ENCODE measurements around the gene ISL2.
A peak's percentile ranks its signal among the peaks of the same experiment; 100 is the strongest.

Gene ISL2

DNA sequence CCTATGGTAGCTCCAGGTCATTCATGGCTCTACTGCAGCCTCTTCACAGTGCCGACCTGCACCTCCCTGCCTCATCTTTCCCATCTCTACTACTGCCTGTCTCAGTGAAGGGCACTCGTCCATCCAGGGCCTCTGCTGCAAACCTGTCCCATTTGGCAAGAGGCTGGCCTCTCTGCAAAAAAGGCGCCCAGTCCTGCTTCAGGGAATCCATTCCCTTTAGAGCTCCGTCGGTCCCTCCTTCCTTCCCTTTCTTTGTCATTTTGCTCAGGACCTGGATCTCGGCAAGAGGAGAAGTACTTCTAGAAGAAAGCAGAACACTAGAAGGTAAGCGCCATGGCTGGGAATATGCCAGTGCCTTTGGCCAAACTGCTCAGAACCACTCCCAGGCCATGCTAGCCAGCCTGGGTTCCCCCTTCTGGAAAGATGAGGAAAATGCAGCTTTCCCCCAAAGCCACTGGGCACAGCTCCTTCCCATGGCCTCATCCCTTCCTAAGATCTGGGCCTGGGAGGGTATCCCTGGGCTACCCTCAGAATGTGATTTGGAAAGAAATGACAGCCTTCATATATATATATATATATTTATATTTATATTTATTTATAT lies 6.4 kb upstream of the ISL2 start:
- Histone ChIP-seq H3K79me1 (replicated peaks; ENCODE audit: low read length, poor library complexity, severe bottlenecking) (no peaks in the 10 kb centered on the region), H3K36me3 (ENCODE audit: control insufficient read depth in 1 of 2, insufficient read depth in 2 of 2, low read depth in 1 of 2, low read length in 2 of 2) (no peaks in the 10 kb centered on the region), H3K27me3 (ENCODE audit: control insufficient read depth in 1 of 2, insufficient read depth in 1 of 2, low read length in 2 of 2) (peaks cover 6 to 77% of the 10 kb centered on the region in 2 experiments), H2BK12ac (ENCODE audit: low read length in 2 of 2) (no peak overlapping the region), H3K4me3 (ENCODE audit: insufficient read depth in 1 of 2, low read depth in 1 of 2, low read length in 2 of 2) (no peak overlapping the region), H3K9me3 (ENCODE audit: control insufficient read depth, low read length) (no peaks in the 10 kb centered on the region), H3K27ac (ENCODE audit: low read length, poor library complexity, severe bottlenecking) (no peak overlapping the region), H3K4ac (ENCODE audit: low read depth in 1 of 2, low read length in 2 of 2) (no peak overlapping the region), H4K8ac (ENCODE audit: low read length) (no peak overlapping the region), H3K14ac (ENCODE audit: low read length in 2 of 2) (no peak overlapping the region), H3K9ac (ENCODE audit: low read length) (no peak overlapping the region), H2AFZ (ENCODE audit: low read depth, low read length) (no peak overlapping the region), H2AK5ac (ENCODE audit: low read length, severe bottlenecking) (no peak overlapping the region), H3K23ac (ENCODE audit: low read length in 2 of 2) (no peak overlapping the region), H3K4me2 (ENCODE audit: low read length, poor library complexity, severe bottlenecking) (no peak overlapping the region), H3K4me1 (ENCODE audit: control insufficient read depth, insufficient read depth, low read depth, low read length) (peaks cover 5% of the 10 kb centered on the region), H2BK120ac (ENCODE audit: low read depth, low read length) (no peak overlapping the region), H2BK5ac (ENCODE audit: low read depth, low read length, poor library complexity, severe bottlenecking) (no peak overlapping the region), H2BK15ac (ENCODE audit: low read depth, poor library complexity, severe bottlenecking) (no peak overlapping the region), H4K91ac (ENCODE audit: low read length) (no peak overlapping the region), H3K18ac (ENCODE audit: low read depth in 1 of 2, low read length in 2 of 2) (no peak overlapping the region)
- WGBS, result 81% methylated on average over 7 of the region's 7 CpGs
- DNase-seq, result peak; percentile 68

DNA sequence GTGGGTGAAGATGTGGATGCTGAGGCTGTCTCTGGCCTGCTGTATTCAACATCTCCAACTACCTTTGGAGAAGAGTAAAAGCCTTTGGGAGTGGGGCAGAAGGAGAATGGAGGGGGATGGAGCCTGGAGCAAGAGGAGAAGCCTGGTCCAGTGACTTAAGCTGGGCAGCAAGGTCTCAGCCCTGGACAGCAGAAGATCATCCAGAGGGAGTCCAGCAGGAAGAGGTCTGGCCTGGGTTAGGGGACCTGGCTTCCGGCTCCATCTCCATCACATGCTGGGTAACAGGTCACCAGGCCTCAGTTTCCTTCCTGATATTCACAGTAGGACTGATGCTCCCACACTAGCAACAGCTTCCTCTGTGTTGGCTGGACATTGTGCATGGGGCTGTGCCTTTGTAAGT lies 3.8 kb upstream of the ISL2 start:
- WGBS, result 100% methylated on average over 1 of the region's 1 CpG
- no peak overlapping the region for H3K18ac ChIP-seq (ENCODE audit: low read depth in 1 of 2, low read length in 2 of 2)

DNA sequence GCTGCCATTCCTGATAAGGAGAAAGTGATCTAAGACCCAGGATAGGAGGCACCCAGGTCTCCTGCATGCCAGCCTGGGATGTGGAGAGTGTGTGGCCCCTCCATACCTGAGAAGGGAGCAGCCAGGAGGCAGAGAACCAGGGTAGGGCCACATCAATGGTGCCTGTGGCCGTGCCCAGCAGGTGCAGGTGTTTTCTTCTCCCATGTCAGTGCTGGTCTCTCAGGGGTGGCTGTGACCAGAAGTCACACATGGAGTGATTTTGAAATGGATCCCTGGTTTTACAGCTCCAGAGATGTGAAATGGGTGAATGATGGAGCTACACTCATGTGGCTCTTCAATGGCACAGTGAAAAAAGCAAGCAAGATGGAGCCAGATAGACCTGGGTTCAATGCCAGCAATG lies 3.3 kb upstream of the ISL2 start:
- Histone ChIP-seq H2BK120ac (ENCODE audit: low read depth, low read length) (no peak overlapping the region), H3K14ac (ENCODE audit: low read length in 2 of 2) (no peak overlapping the region), H3K9me3 (ENCODE audit: control insufficient read depth, low read length) (no peaks in the 10 kb centered on the region), H2AK5ac (ENCODE audit: low read length, severe bottlenecking) (no peak overlapping the region), H3K4ac (ENCODE audit: low read depth in 1 of 2, low read length in 2 of 2) (no peak overlapping the region), H3K27me3 (ENCODE audit: control insufficient read depth in 1 of 2, insufficient read depth in 1 of 2, low read length in 2 of 2) (peaks cover 37 to 78% of the 10 kb centered on the region in 2 experiments), H3K4me2 (ENCODE audit: low read length, poor library complexity, severe bottlenecking) (no peak overlapping the region), H2BK15ac (ENCODE audit: low read depth, poor library complexity, severe bottlenecking) (no peak overlapping the region), H3K27ac (ENCODE audit: low read length, poor library complexity, severe bottlenecking) (no peak overlapping the region), H3K36me3 (ENCODE audit: control insufficient read depth in 1 of 2, insufficient read depth in 2 of 2, low read depth in 1 of 2, low read length in 2 of 2) (no peaks in the 10 kb centered on the region), H2BK5ac (ENCODE audit: low read depth, low read length, poor library complexity, severe bottlenecking) (no peak overlapping the region), H3K4me3 (ENCODE audit: insufficient read depth in 1 of 2, low read depth in 1 of 2, low read length in 2 of 2) (no peak overlapping the region), H2AFZ (ENCODE audit: low read depth, low read length) (no peak overlapping the region), H3K23ac (ENCODE audit: low read length in 2 of 2) (no peak overlapping the region), H3K18ac (ENCODE audit: low read depth in 1 of 2, low read length in 2 of 2) (no peak overlapping the region), H2BK12ac (ENCODE audit: low read length in 2 of 2) (no peak overlapping the region), H3K79me1 (replicated peaks; ENCODE audit: low read length, poor library complexity, severe bottlenecking) (no peaks in the 10 kb centered on the region), H4K91ac (ENCODE audit: low read length) (no peak overlapping the region), H3K9ac (ENCODE audit: low read length) (no peak overlapping the region), H4K8ac (ENCODE audit: low read length) (no peak overlapping the region), H3K4me1 (ENCODE audit: control insufficient read depth, insufficient read depth, low read depth, low read length) (peaks cover 19% of the 10 kb centered on the region)
- DNase-seq, result no peak
- 100% methylated on average over 1 of the region's 1 CpG for WGBS

More for the DNA sequence above, 3.8 kb upstream of the ISL2 start:
- Histone ChIP-seq H3K4ac (ENCODE audit: low read depth in 1 of 2, low read length in 2 of 2) (no peak overlapping the region), H4K91ac (ENCODE audit: low read length) (no peak overlapping the region), H2BK15ac (ENCODE audit: low read depth, poor library complexity, severe bottlenecking) (no peak overlapping the region), H3K79me1 (replicated peaks; ENCODE audit: low read length, poor library complexity, severe bottlenecking) (no peaks in the 10 kb centered on the region), H3K4me3 (ENCODE audit: insufficient read depth in 1 of 2, low read depth in 1 of 2, low read length in 2 of 2) (no peak overlapping the region), H3K27ac (ENCODE audit: low read length, poor library complexity, severe bottlenecking) (no peak overlapping the region), H3K4me2 (ENCODE audit: low read length, poor library complexity, severe bottlenecking) (no peak overlapping the region), H2BK120ac (ENCODE audit: low read depth, low read length) (no peak overlapping the region), H3K36me3 (ENCODE audit: control insufficient read depth in 1 of 2, insufficient read depth in 2 of 2, low read depth in 1 of 2, low read length in 2 of 2) (no peaks in the 10 kb centered on the region), H3K9ac (ENCODE audit: low read length) (no peak overlapping the region), H3K9me3 (ENCODE audit: control insufficient read depth, low read length) (no peaks in the 10 kb centered on the region), H3K27me3 (ENCODE audit: control insufficient read depth in 1 of 2, insufficient read depth in 1 of 2, low read length in 2 of 2) (peaks cover 33 to 78% of the 10 kb centered on the region in 2 experiments), H2AFZ (ENCODE audit: low read depth, low read length) (no peak overlapping the region), H2AK5ac (ENCODE audit: low read length, severe bottlenecking) (no peak overlapping the region), H3K4me1 (ENCODE audit: control insufficient read depth, insufficient read depth, low read depth, low read length) (peaks cover 14% of the 10 kb centered on the region), H2BK5ac (ENCODE audit: low read depth, low read length, poor library complexity, severe bottlenecking) (no peak overlapping the region), H4K8ac (ENCODE audit: low read length) (no peak overlapping the region), H3K14ac (ENCODE audit: low read length in 2 of 2) (no peak overlapping the region), H2BK12ac (ENCODE audit: low read length in 2 of 2) (no peak overlapping the region), H3K23ac (ENCODE audit: low read length in 2 of 2) (no peak overlapping the region)
- DNase-seq, result no peak

DNA sequence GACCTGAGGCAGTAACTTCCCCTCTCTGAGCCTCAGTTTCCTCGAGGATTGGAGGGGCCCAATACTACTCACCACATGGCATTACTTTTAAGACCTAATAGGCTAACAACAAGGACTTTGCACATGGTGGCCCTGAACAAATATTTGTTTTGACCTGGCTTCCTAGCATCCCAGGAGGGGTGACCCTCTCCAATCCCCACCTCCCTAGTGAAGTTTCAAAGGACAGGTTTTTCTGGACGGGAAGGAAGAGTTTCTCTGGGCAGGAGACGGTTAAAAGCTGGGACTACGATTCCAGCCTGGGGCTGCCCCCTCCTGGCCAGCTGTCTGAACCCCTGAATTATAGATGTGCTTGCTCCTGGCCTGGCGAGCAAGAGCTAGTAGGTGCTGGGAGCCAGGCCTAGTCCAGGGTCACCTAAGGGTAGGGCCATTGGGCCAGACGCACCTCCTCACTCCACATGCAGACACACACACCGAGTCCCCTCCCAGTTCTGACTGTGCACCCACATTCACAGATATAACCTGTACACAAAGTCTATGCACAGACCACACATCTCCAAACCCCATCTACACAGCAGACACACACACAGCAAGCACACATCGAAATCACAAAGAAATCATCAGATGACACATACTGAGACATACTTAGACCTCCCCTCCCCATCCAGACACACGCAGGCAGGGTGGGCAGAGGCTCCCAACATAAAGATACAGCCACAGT lies 2.7 kb upstream of the ISL2 start:
- H3K27me3 ChIP-seq (ENCODE audit: control insufficient read depth in 1 of 2, insufficient read depth in 1 of 2, low read length in 2 of 2), result peaks cover 43 to 79% of the 10 kb centered on the region in 2 experiments
- no peak overlapping the region for H2AFZ ChIP-seq (ENCODE audit: low read depth, low read length)
- H3K23ac ChIP-seq (ENCODE audit: low read length in 2 of 2), result no peak overlapping the region
- H3K4me2 ChIP-seq (ENCODE audit: low read length, poor library complexity, severe bottlenecking), result no peak overlapping the region
- H3K18ac ChIP-seq (ENCODE audit: low read depth in 1 of 2, low read length in 2 of 2), result no peak overlapping the region
- H3K9me3 ChIP-seq (ENCODE audit: control insufficient read depth, low read length), result no peaks in the 10 kb centered on the region
- H3K36me3 ChIP-seq (ENCODE audit: control insufficient read depth in 1 of 2, insufficient read depth in 2 of 2, low read depth in 1 of 2, low read length in 2 of 2), result no peaks in the 10 kb centered on the region
- no peaks in the 10 kb centered on the region for H3K79me1 ChIP-seq (replicated peaks; ENCODE audit: low read length, poor library complexity, severe bottlenecking)
- no peak overlapping the region for H3K14ac ChIP-seq (ENCODE audit: low read length in 2 of 2)
- no peak for DNase-seq
- no peak overlapping the region for H3K4ac ChIP-seq (ENCODE audit: low read depth in 1 of 2, low read length in 2 of 2)
- WGBS, result 46% methylated on average over 9 of the region's 9 CpGs
- no peak overlapping the region for H2BK15ac ChIP-seq (ENCODE audit: low read depth, poor library complexity, severe bottlenecking)
- no peak overlapping the region for H2BK5ac ChIP-seq (ENCODE audit: low read depth, low read length, poor library complexity, severe bottlenecking)
- H3K27ac ChIP-seq (ENCODE audit: low read length, poor library complexity, severe bottlenecking), result no peak overlapping the region
- no peak overlapping the region for H2BK12ac ChIP-seq (ENCODE audit: low read length in 2 of 2)
- H4K8ac ChIP-seq (ENCODE audit: low read length), result no peak overlapping the region
- no peak overlapping the region for H2BK120ac ChIP-seq (ENCODE audit: low read depth, low read length)
- H3K9ac ChIP-seq (ENCODE audit: low read length), result no peak overlapping the region
- H3K4me3 ChIP-seq (ENCODE audit: insufficient read depth in 1 of 2, low read depth in 1 of 2, low read length in 2 of 2), result no peak overlapping the region
- H2AK5ac ChIP-seq (ENCODE audit: low read length, severe bottlenecking), result no peak overlapping the region
- H3K4me1 ChIP-seq (ENCODE audit: control insufficient read depth, insufficient read depth, low read depth, low read length), result peaks cover 20% of the 10 kb centered on the region
- no peak overlapping the region for H4K91ac ChIP-seq (ENCODE audit: low read length)
